H9 (cell line): ENCODE data around the gene FNDC3A. TPM values are rescaled to one million over a fixed set of nuclear protein-coding genes. Genes with fewer than 3 reads are reported as not detected.

ENCODE experiments used
- DNase-seq: peaks from one replicate; pipeline ENCODE4 v3.0.0-alpha.2; 2017
- H2AFZ ChIP-seq: one replicate; pipeline ENCODE4 v1.6.1; 2013; ENCODE audit warnings: mild to moderate bottlenecking, low read length, control low read depth, moderate library complexity
- H2AK5ac ChIP-seq: 2 replicates; pipeline ENCODE4 v1.6.1; 2013; ENCODE audit warnings: low read length, control low read depth, mixed read lengths; ENCODE audit not compliant: insufficient read length
- H2BK120ac ChIP-seq: one replicate; pipeline ENCODE4 v1.6.1; 2013; ENCODE audit warnings: low read depth, mild to moderate bottlenecking, low read length, control low read depth, inconsistent platforms; ENCODE audit not compliant: poor library complexity, severe bottlenecking
- H2BK12ac ChIP-seq: 2 replicates; pipeline ENCODE4 v1.6.1; 2013; ENCODE audit warnings: low read length, control low read depth, mixed read lengths, low read depth; ENCODE audit not compliant: insufficient read length
- H2BK15ac ChIP-seq: 2 replicates; pipeline ENCODE4 v1.6.1; 2013; ENCODE audit warnings: low read depth, low read length, control low read depth
- H2BK20ac ChIP-seq: one replicate; pipeline ENCODE4 v1.6.1; 2013; ENCODE audit warnings: low read depth, mild to moderate bottlenecking, low read length, control low read depth, inconsistent platforms; ENCODE audit not compliant: poor library complexity, severe bottlenecking
- H2BK5ac ChIP-seq: 2 replicates; pipeline ENCODE4 v1.6.1; 2013; ENCODE audit warnings: low read length, control low read depth, mixed read lengths; ENCODE audit not compliant: insufficient read length
- H3K14ac ChIP-seq: 2 replicates; pipeline ENCODE4 v1.6.1; 2013; ENCODE audit warnings: low read length, control low read depth; ENCODE audit not compliant: insufficient read depth
- H3K18ac ChIP-seq: 2 replicates; pipeline ENCODE4 v1.6.1; 2013; ENCODE audit warnings: low read depth, mild to moderate bottlenecking, mixed read lengths, low read length, control low read depth; ENCODE audit not compliant: insufficient read length
- H3K23ac ChIP-seq: 2 replicates; pipeline ENCODE4 v1.6.1; 2013; ENCODE audit warnings: low read length, control low read depth, mixed read lengths, low read depth; ENCODE audit not compliant: insufficient read length
- H3K23me2 ChIP-seq: 2 replicates; pipeline ENCODE4 v1.6.1; 2013; ENCODE audit warnings: low read depth, mild to moderate bottlenecking, mixed read lengths, low read length, control low read depth; ENCODE audit not compliant: insufficient read length, poor library complexity, severe bottlenecking
- H3K27ac ChIP-seq: 2 replicates; pipeline ENCODE4 v1.5.1; 2013; ENCODE audit warnings: low read length, control low read depth, mixed read lengths, low read depth; ENCODE audit not compliant: insufficient read length
- H3K27me3 ChIP-seq: 2 replicates; pipeline ENCODE4 v1.6.1; 2013; ENCODE audit warnings: low read length, control low read depth, inconsistent platforms; ENCODE audit not compliant: insufficient read depth
- H3K4ac ChIP-seq: 2 replicates; pipeline ENCODE4 v1.6.1; 2013; ENCODE audit warnings: low read depth, mild to moderate bottlenecking, control low read depth, inconsistent platforms, low read length, moderate library complexity
- H3K4me1 ChIP-seq: 2 replicates; pipeline ENCODE4 v1.6.1; 2013; ENCODE audit warnings: low read length, control low read depth, inconsistent platforms; ENCODE audit not compliant: insufficient read depth
- H3K4me2 ChIP-seq: 2 replicates; pipeline ENCODE4 v1.6.1; 2013; ENCODE audit warnings: low read length, control low read depth, mixed read lengths; ENCODE audit not compliant: insufficient read length, insufficient read depth
- H3K56ac ChIP-seq: 2 replicates; pipeline ENCODE4 v1.6.1; 2013; ENCODE audit warnings: low read depth, mild to moderate bottlenecking, mixed read lengths, low read length, control low read depth; ENCODE audit not compliant: insufficient read length
- H3K79me1 ChIP-seq: 2 replicates; pipeline ENCODE4 v1.6.1; 2013; ENCODE audit warnings: low read depth, mild to moderate bottlenecking, moderate library complexity, low read length, control low read depth, inconsistent platforms; ENCODE audit not compliant: insufficient read depth, poor library complexity, severe bottlenecking
- H3K79me2 ChIP-seq: 2 replicates; pipeline ENCODE4 v1.6.1; 2013; ENCODE audit warnings: low read length, control low read depth, inconsistent platforms; ENCODE audit not compliant: insufficient read depth
- H3K9ac ChIP-seq: 2 replicates; pipeline ENCODE4 v1.6.1; 2013; ENCODE audit warnings: low read length, control low read depth, mixed read lengths; ENCODE audit not compliant: insufficient read length; ENCODE audit errors: extremely low read depth
- H3K9me3 ChIP-seq: one replicate; pipeline ENCODE4 v1.6.1; 2013; ENCODE audit warnings: low read depth, low read length, inconsistent platforms; ENCODE audit not compliant: control insufficient read depth
- H3T11ph ChIP-seq: one replicate; pipeline ENCODE4 v1.6.1; 2013; ENCODE audit warnings: mild to moderate bottlenecking, low read length, control low read depth, inconsistent platforms
- H4K20me1 ChIP-seq: one replicate; pipeline ENCODE4 v1.6.1; 2013; ENCODE audit not compliant: control insufficient read depth, insufficient read length, insufficient read depth
- H4K5ac ChIP-seq: 2 replicates; pipeline ENCODE4 v1.6.1; 2013; ENCODE audit warnings: low read depth, mild to moderate bottlenecking, mixed read lengths, low read length, control low read depth; ENCODE audit not compliant: insufficient read length
- H4K8ac ChIP-seq: replicated peaks from 2 replicates; pipeline ENCODE4 v1.6.1; 2013; ENCODE audit warnings: low read length, control low read depth, mixed read lengths, low read depth; ENCODE audit not compliant: insufficient read length
- H4K91ac ChIP-seq: 2 replicates; pipeline ENCODE4 v1.6.1; 2013; ENCODE audit warnings: low read depth, mild to moderate bottlenecking, moderate library complexity, mixed read lengths, low read length, control low read depth; ENCODE audit not compliant: insufficient read length
- H3K27ac Mint-ChIP-seq, 3 experiments: 2 replicates in 2 of 3; 3 replicates in 1 of 3; pipeline ENCODE4 v1.8.0; 2020 to 2021; ENCODE audit warnings: mixed read lengths in 3 of 3, mild to moderate bottlenecking in 1 of 3, moderate library complexity in 1 of 3
- H3K27me3 Mint-ChIP-seq: 2 replicates; pipeline ENCODE4 v1.8.0; 2021; ENCODE audit warnings: low read depth, mild to moderate bottlenecking, moderate library complexity, mixed read lengths
- H3K36me3 Mint-ChIP-seq, 3 experiments: 2 replicates in 2 of 3; 3 replicates in 1 of 3; pipeline ENCODE4 v1.8.0; 2020 to 2021; ENCODE audit warnings: low read depth in 3 of 3, mixed read lengths in 3 of 3; ENCODE audit not compliant: insufficient read depth in 1 of 3
- H3K4me1 Mint-ChIP-seq, 2 experiments: 2 replicates each; pipeline ENCODE4 v1.8.0; 2020; ENCODE audit warnings: mixed read lengths in 2 of 2
- H3K4me3 Mint-ChIP-seq, 2 experiments: 2 replicates in 1 of 2; 3 replicates in 1 of 2; pipeline ENCODE4 v1.8.0; 2020 to 2021; ENCODE audit warnings: mild to moderate bottlenecking in 2 of 2, mixed read lengths in 2 of 2, moderate library complexity in 1 of 2
- H3K9me3 Mint-ChIP-seq, 2 experiments: 2 replicates in 1 of 2; 3 replicates in 1 of 2; pipeline ENCODE4 v1.8.0; 2020; ENCODE audit warnings: mild to moderate bottlenecking in 2 of 2, mixed read lengths in 2 of 2, moderate library complexity in 1 of 2
- CTCF ChIP-seq: fragments of 200-600 bp; sonication (generic); conservative IDR thresholded peaks from 3 replicates; pipeline ENCODE4 v1.8.0; 2021; ENCODE audit warnings: antibody characterized with exemption, mild to moderate bottlenecking
- WGBS: extraction: QIAGEN DNeasy Blood & Tissue Kit; methylation state at CpG from one replicate; pipeline ENCODE4 v1.1.7; 2013; ENCODE audit warnings: missing lambda C conversion rate, low lambda C conversion rate, mixed read lengths; ENCODE audit not compliant: insufficient read length; ENCODE audit errors: extremely low coverage; 5-methylcytosine and 5-hydroxymethylcytosine counted together
- total RNA-seq: library from RNA; stranded (reverse); gene quantifications from 2 replicates; pipeline ENCODE4 v1.2.1, GENCODE V29; 2021

FNDC3A gene
- total RNA-seq, 1 experiment from 2014 or later: 27.4 TPM

DNA sequence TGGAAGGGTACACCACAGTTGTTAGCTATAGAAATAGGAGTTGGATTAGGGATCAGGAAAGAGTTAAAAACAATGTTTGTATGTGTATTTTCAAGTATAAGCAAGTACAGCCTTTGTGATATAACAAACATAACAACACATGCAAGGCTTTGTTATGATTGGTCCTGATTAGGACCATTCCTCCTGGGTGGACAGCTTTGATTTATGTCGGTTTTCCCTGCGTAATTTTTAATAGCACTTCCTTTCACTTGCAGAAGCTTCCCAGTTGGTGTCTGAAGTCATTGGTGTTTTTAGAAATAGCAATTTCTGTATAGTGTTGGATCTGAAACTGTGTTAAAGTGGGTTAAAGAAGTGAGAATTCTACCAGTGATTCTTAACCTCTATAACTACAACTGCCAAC lies 10.0 kb downstream of the FNDC3A start:
- H2BK5ac ChIP-seq: no peak overlapping the region
- no peaks in the 10 kb centered on the region for H4K20me1 ChIP-seq
- Mint-ChIP-seq H3K27ac (no peak overlapping the region), H3K9me3 (peaks cover 4 to 7% of the 10 kb centered on the region in 2 experiments), H3K4me1 (peaks cover 8 to 14% of the 10 kb centered on the region in 2 experiments), H3K4me3 (no peak overlapping the region), H3K27me3 (no peaks in the 10 kb centered on the region), H3K36me3 (peaks cover 7 to 11% (median 10%) of the 10 kb centered on the region in 3 experiments)
- peaks cover 3% of the 10 kb centered on the region; the same call in 1 of the 2 replicates for H3K4me1 ChIP-seq
- no peak overlapping the region for H2AFZ ChIP-seq
- WGBS: no CpG with 5 or more reads among the region's 2 CpGs
- no peak overlapping the region for H3K4me2 ChIP-seq
- no peaks in the 10 kb centered on the region for H3K79me1 ChIP-seq
- no peak overlapping the region for H3T11ph ChIP-seq
- H3K56ac ChIP-seq: no peak overlapping the region
- peaks cover 2% of the 10 kb centered on the region; the same call in 1 of the 2 replicates for H3K79me2 ChIP-seq
- H3K23ac ChIP-seq: no peak overlapping the region
- H4K8ac ChIP-seq: no peak overlapping the region
- no peak overlapping the region for H2BK20ac ChIP-seq
- no peak overlapping the region for H3K27ac ChIP-seq
- no peak overlapping the region for H2BK12ac ChIP-seq
- H2AK5ac ChIP-seq: no peak overlapping the region
- no peak for TF ChIP-seq CTCF
- H3K18ac ChIP-seq: no peak overlapping the region
- no peak for DNase-seq
- no peaks in the 10 kb centered on the region for H3K27me3 ChIP-seq
- no peaks in the 10 kb centered on the region for H3K23me2 ChIP-seq
- H3K14ac ChIP-seq: no peak overlapping the region
- no peak overlapping the region for H2BK15ac ChIP-seq
- no peaks in the 10 kb centered on the region for H3K9me3 ChIP-seq
- H2BK120ac ChIP-seq: no peak overlapping the region
- no peak overlapping the region for H3K9ac ChIP-seq
- H4K5ac ChIP-seq: no peak overlapping the region
- no peak overlapping the region for H4K91ac ChIP-seq
- H3K4ac ChIP-seq: no peak overlapping the region
